Stimulated activated CD4-positive, alpha-beta T cell treated with anti-CD3 and anti-CD28 coated beads, TNF-alpha, amount 100 ng/mL, for 4 hours (primary cell): ENCODE data around the gene BTBD1.

Source experiments
- DNase-seq, 3 experiments: peaks; one replicate each; pipeline ENCODE4 v3.0.0-alpha.2; 2020; ENCODE audit warnings: low read depth in 3 of 3

BTBD1 gene

GRCh38 chr15:83066734-83067637 is at the start of gene BTBD1:
Gene BTBD1, minus strand, starts transcription at chr15:83067252. Its CDS starts 101 bp downstream, at chr15:83067151.
- peak; percentile 73 to 77 (median 74) for DNase-seq

GRCh38 chr15:83115831-83116565 is 48.9 kb upstream of the BTBD1 start:
- DNase-seq, result no peak

GRCh38 chr15:83115410-83115809 is 48.4 kb upstream of the BTBD1 start:
- no peak for DNase-seq

GRCh38 chr15:83114856-83115255 is 47.8 kb upstream of the BTBD1 start:
- no peak for DNase-seq

- DNase-seq, result no peak
Observed at GRCh38 chr15:83113881-83114674, 47.0 kb upstream of the BTBD1 start.

- DNase-seq, result no peak
Observed at GRCh38 chr15:83112956-83113299, 45.9 kb upstream of the BTBD1 start.

- no peak for DNase-seq
Observed at GRCh38 chr15:83112233-83112955, 45.3 kb upstream of the BTBD1 start.

GRCh38 chr15:83111149-83111548 is 44.1 kb upstream of the BTBD1 start:
- no peak for DNase-seq

- DNase-seq, result no peak
Observed at GRCh38 chr15:83110381-83110780, 43.3 kb upstream of the BTBD1 start.

- DNase-seq, result no peak
Observed at GRCh38 chr15:83109532-83109931, 42.5 kb upstream of the BTBD1 start.

GRCh38 chr15:83108266-83109219 is 41.5 kb upstream of the BTBD1 start:
- DNase-seq, result no peak

- no peak for DNase-seq
Observed at GRCh38 chr15:83107841-83108181, 40.8 kb upstream of the BTBD1 start.

- DNase-seq, result no peak
Observed at GRCh38 chr15:83106994-83107840, 40.2 kb upstream of the BTBD1 start, which contains the start of gene TM6SF1. Gene TM6SF1, plus strand, starts transcription at chr15:83107645. Its CDS starts 36 bp downstream, at chr15:83107681.

- no peak for DNase-seq
Observed at GRCh38 chr15:83105440-83105839, 38.4 kb upstream of the BTBD1 start.

GRCh38 chr15:83104141-83104540 is 37.1 kb upstream of the BTBD1 start:
- DNase-seq, result no peak

- DNase-seq, result no peak
Observed at GRCh38 chr15:83102346-83102745, 35.3 kb upstream of the BTBD1 start.

GRCh38 chr15:83100097-83100646 is 33.1 kb upstream of the BTBD1 start:
- DNase-seq, result no peak

GRCh38 chr15:83099290-83099689 is 32.2 kb upstream of the BTBD1 start:
- no peak for DNase-seq

- no peak for DNase-seq
Observed at GRCh38 chr15:83098079-83098478, 31.0 kb upstream of the BTBD1 start.
